HL-60/S4 (cell line): Measurements from ENCODE around the gene ICA1L.
"Not testable (repeated sequence)": the region's sequence is repeated elsewhere in the genome, so short reads cannot be mapped to it uniquely, and the experiment has no call there.

Experiments used
- in situ Hi-C: fragments of 300-500 bp; cut with MboI; formaldehyde crosslinking; loops from 2 replicates; pipeline ENCODE4 v1.14.3; 2022; ENCODE audit warnings: low sequenced_read_pairs

Gene ICA1L

DNA sequence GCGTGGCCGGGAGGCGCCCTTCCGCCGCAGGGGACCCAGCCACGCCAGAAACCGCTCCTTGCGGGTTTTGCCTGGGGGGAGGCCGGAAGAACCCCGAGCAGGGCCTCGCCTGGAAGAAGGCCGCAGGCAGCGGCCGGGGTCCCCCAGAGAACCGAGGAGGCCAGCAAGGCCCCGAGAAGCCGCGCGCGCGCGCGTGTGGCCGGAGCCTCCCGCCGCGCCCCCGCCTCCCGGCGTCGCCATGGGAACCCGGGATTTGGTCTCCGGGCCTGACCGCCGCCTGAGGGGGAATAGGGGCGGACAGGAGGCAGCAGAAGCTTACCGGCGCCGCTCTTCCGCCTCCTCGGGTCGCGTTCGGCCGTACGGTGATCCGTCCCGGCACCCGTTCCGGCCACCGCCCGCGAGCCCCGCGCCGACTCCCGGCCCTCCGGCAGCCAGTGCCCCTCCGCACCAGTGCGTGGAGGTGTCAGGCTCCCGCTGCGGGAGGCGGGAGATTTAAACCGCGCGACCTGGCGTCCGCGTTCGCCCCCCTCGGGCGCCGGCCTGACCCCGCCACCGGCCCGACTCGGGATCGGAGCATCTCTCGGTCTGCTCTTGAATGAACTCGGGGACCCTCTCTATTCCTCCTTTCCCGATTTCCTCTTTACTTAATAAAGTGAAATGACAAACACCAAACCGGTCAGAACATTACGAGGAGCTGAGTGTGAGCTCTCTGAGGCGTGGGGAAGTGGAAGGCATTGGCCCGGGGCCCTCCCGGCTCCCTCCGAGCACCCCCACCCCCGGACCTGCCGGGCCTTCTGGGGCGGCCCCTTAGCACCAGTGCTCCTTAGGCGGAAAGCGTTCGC, at the start of gene ICA1L:
TSS of gene ICA1L (minus strand) at position 467 of the 842 bp plus-strand sequence. CDS start 42,757 bp downstream, outside the sequence.
- in situ Hi-C loops, result no loop called here

DNA sequence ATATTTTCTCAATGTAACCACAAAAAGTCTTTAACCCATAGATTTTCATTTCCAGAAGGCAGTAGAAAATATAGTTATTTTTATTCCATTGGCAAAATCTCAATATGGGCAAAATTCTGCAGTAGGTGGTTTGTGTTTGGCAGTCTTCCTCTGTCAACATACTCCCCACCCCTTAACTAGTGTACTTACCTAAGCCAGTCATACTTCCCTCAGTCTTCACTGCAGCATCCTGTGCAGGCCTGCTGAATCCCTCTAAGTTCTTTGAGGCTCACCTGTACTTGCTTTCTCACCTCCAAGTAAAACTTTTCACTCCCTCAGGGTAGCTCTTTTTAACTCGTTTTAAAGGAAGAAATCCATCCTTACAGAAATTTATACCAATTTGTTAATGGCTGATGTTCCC, 47.3 kb upstream of the ICA1L start:
- in situ Hi-C loops, result no loop called here

DNA sequence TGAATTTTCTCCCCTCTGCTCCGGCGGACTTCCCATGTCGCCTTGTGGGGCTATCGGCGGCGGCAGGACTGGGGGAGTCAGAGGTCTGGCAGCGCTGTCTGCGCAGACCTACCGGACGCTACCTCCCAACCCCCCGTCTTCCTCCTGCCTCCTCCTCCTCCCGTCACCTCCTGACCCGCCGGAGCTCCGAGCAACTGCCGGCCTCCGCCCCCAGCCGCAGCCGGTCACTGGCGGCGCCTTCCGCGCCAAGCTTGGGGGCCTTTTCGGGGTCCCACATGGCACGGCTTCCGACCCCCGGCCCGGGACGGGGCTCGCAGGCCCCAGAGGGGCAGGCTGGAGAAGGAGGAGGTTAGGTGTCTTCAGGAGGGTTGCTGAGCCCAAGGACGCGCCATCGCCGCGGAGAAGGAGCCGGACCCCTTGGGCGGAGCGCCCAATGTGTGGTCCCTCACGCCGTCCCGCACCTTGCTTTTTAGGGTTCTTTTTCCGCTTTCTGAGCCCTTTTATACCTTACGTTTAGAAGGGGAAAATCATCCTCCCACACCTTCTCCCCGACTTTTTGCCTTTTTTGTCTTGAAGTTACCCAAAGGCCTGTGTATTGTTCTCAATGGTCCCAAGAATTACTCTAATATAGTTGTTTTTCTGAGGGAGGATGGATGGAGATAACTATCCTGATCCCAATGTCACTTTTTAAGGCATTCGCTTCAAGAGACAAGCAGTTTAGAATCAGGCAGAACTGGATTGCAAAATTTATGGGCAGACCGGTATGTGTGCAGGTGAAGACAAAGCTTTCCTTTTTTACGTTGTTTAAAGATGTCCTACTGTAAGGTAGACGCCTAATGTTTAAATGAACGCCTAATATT, 41.0 kb upstream of the ICA1L start:
- in situ Hi-C loops, result not testable (repeated sequence)

DNA sequence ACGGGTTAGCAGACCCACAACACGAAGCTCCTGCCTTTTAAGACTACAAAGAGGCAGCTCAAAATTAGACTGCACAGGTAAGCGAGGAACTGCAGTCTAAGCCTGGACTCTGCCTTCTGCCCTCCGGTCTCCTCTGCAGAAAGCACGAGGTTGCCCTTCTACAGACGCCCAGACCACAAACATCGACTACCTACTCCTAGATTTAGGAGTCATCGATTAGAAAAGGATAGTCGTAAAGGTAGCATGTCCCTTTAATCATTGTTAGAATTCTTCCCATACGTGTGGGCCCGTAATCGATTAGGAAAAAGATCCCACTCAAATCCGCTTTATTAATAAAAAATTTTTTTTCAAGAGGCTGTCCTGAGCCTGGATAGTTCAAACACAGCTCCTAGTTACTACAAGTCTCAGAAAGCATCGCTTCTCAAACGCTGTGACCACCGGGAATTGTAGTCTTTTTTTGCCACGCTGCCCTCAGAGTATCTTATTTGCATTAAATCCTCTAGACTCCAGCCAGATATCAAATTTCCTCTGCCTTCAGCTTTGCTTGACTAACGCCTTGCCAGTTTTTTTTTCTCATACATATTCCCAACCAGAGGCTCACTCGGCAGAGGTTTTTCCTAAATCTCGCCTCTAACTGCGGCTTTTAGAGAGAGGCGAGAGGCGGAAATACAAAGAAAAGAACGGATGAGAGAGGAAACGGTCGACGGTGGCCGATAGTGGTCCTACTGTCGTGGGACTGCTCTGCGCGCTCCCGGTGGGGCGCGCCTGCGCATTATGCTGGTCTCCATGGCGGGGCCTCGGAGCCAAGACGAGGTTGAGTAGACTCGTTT, 40.2 kb upstream of the ICA1L start, which contains the start of the genes CARF and WDR12:
TSS of gene CARF (plus strand) at position 764 of the 830 bp plus-strand sequence. CDS start 29,628 bp downstream, outside the sequence.
TSS of gene WDR12 (minus strand) at position 162 of the 830 bp plus-strand sequence. CDS start 197 bp downstream, outside the sequence.
- in situ Hi-C loops, result no loop called here

DNA sequence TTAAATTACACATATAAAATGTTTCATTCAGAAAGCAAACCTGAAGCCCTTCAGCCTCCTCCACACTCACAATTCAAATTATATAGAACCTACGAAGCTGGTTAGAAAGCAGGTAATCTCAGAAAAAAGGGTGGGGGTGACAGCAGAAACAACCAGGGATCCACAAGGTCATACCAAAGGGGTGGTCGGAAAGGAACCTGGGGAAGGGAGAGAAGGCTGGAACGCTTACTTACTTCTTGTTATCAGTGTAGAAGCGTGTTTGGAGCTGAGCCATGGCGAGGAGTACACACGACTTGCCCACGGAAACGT, 39.6 kb upstream of the ICA1L start:
- in situ Hi-C loops, result no loop called here

DNA sequence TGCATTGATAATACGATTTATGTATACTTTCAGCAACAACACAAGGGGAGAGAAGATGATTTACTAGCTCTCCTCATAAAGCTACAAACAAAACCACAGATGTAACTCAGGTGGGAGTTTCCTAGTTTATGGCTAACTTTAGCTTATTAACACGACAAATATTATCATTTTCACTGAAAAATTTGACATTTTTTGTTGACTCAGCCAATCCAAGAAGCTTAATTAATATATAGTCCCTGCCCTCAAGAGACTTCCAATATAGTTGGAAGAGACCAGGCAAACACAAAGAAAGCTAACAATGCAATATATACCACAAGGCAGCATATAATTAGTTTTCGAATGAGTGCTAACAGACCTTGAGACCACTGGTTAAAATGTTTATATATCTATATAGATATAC, 39.1 kb upstream of the ICA1L start:
- in situ Hi-C loops, result no loop called here

DNA sequence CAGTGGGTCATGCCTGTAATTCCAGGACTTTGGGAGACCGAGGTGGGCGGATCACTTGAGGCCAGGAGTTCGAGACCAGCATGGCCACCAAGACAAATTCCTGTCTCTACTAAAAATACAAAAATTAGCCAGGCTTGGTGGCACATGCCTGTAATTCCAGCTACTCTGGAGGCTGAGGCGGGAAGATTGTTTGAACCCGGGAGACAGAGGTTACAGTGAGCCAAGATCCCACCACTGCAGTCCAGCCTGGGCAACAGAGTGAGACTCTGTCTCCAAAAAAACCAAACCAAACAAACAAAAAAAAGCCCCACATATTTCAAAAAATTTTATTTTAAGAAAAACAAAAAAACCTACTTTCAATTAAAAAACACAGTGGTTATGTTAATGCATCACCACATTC, 38.7 kb upstream of the ICA1L start:
- in situ Hi-C loops, result not testable (repeated sequence)

DNA sequence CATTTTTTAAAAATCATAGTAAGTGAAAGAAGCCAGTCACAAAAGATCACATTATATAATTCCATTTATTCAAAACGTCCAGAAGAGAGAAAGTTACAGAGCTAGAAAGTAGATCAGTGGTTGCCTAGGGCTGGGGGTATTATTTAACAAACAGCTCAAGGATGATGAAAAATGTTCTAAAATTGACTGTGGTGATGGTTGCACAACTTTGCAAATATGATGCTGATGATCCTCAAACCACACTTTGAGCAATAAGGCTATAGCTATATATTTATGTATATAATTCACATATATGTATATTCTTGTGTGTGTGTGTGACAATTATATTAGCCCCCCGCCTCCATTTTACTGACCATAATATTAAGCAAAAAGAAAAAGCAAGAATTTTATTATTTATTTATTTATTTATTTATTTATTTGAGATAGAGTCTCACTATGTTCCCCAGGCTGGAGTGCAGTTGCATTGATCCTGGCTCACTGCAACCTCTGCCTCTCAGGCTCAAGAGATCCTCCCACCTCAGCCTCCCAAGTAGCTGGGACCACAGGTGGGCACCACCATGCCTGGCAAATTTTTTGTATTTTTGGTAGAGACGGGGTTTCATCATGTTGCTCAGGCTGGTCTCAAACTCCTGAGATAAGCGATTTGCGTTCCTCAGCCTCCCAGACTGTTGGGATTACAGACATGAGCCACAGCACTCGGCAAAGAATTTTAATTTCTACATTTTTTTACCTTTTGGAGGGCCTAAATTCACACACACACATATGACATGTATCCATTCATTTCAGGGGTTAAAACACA, 38.0 kb upstream of the ICA1L start:
- in situ Hi-C loops, result no loop called here

DNA sequence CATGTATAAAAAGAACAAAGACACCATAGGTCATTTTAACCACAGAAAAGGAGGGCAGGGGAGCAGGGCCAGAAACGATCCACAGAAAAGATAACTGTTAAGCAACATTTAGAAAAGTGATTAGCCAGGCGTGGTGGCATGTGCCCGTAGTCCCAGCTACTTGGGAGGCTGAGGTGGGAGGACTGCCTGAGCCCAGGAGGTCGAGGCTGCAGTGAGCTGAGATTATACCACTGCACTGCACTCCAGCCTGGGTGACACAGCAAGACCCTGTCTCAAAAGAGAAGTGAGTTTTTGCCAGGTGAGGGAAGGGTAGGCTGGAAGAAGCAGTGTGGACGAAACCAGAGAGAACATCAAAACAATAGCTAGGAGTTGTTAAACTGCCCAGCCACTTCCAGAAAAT, 36.6 kb upstream of the ICA1L start:
- in situ Hi-C loops, result no loop called here

DNA sequence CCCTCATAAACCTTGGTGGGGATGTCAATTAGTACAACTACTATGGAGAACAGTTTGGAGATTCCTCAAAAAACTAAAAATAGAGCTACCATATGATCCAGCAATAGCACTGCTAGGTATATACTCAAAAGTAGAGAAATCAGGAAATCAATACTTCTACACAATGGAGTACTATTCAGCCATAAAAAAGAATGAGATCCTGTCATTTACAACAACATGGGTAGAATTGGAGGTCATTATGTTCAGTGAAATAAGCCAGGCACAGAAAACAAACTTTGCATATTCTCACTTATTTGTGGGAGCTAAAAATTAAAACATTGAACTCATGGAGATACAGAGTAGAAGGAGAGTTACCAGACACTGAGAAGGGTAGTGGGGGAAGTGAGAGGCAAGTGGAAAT, 33.9 kb upstream of the ICA1L start:
- in situ Hi-C loops, result not testable (repeated sequence)

DNA sequence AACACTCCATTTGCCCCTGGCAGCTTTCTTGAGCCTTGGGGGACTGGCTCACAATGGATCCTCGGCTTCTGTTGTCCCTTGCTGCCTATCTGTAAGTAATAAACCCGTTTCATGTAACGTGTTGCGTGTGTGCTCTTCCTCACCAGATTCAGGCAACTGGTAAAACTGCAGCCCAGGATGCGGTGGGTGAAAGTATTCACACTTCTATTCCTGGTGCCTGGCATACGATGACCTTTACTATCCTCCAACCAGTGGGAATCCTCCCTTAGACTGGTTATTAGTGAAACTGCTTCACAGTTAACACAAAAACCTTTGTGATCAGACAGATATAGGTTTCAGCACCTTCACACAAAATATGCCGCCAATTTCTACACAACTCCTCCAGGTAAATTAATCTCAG, 13.6 kb upstream of the ICA1L start:
- in situ Hi-C loops, result no loop called here

DNA sequence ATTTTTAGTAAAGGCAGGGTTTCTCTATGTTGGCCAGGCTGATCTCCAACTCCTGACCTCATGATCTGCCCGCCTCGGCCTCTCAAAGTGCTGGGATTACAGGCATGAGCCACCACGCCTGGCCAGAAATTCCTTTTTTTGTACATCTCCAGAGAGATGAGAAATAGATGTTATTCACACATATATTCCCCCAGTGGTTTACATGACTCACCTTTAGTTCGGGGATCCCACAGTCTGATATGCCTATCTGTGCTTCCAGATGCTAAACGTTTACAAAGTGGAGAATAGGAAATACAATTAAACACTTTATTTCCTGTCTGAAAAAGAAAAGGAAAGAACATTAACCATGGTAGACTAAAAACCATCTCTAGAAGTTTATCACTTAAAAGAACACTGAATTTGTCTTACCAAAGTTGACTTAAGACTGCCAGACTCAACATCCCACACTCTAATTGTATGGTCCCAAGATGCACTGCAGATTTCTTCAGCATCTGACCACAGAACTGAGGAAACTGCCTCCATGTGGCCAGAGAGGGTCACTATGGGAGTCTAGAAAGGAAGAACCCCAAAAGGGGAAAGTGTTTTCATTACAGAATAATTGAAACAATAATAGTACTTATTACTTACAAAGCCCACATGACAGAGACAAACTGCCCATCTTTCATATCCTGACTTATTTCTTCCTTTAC, 12.6 kb upstream of the ICA1L start:
- in situ Hi-C loops, result no loop called here

DNA sequence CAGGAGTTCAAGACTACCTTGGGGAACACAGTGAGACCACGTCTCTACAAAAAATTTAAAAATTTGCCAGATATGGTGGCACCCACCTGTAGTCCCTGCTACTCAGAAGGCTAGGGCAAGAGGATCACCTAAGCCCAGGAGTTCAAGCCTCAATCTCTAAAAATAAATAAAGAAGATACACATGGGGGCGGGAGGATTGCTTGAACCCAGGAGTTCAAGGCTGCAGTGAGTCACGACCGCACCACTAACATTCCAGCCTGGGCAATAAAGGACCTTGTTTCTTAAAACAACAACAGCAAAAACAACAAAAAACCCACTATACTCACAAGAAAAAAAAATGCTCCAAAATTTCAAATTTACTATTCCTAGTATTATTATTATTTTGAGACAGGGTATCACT, 10.0 kb upstream of the ICA1L start:
- in situ Hi-C loops, result no loop called here

DNA sequence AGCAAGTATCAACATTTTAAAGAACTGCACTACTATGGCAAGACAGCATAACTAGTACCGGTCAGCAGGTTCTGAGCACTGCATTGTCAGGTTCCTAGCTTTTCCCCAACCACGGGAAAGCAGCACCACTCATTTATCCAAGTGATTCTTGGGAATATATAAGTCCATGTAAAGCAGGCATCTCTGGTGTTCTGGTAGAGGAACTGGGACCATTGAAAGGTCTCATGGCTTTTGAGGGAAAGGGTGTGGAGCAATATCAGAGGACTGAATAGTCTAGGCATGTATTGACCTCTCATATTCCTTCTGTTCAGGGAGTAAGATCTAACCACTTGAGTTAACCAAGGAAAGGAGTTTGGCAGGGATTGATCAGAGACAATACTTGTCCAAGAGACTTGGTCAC, 6.1 kb upstream of the ICA1L start:
- in situ Hi-C loops, result no loop called here

DNA sequence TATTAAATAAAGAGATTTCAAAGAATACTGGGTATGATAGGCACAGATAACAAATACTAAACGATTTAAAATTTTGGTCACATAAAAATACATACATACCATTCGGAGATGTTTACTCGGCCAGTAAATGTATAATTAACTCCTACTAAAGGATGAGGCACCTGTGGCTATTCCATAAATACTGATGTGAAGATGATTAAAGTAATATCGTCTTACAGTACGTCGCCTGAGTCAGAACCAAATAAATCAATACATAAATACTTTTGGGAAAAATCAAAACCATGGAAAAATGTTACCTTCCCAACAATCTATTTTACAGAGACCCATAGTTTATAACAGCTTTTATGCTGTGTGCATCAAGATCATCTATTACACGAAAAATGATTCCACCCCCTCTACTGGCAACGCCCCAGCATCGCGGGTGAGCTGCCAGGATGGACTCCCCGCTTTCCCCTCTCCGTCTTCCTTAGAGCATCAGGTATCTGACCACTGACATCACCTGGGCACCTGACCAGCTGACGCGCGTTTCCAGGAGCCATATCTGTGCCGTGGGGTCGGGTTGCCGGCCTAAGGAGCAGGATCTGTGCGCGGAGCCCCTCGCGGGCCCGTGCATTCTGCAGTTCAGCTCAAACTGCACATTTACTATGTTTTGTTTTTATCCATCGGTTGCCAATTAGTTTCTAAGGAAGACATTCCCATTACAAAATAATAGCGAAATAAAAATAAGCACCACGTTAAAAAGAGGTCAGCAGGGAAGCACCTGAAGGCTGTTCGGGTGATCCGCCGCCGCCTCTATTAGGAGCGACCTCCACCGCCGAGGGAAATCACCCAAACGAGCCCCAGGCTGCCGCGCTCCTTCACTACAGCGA, 901 bp downstream of the ICA1L start:
- in situ Hi-C loops, result no loop called here

DNA sequence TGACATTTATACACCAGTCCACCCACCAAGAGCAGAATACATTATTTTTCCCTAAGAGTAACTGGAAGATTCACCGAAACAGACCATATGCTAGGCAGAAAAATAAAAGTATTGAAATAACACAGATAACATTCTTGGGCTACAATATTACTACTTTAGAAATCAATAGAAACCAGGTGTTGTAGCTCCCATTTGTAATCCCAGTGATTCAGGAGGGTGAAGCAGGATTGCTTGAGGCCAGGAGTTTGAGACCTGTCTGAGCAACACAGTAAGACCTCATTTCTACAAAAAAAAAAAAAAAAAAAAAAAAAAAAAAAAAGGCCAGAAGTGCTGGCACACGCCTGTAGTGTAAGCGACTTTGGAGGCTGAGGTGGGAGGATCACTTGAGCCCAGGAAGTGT, 9.6 kb downstream of the ICA1L start:
- in situ Hi-C loops, result no loop called here

DNA sequence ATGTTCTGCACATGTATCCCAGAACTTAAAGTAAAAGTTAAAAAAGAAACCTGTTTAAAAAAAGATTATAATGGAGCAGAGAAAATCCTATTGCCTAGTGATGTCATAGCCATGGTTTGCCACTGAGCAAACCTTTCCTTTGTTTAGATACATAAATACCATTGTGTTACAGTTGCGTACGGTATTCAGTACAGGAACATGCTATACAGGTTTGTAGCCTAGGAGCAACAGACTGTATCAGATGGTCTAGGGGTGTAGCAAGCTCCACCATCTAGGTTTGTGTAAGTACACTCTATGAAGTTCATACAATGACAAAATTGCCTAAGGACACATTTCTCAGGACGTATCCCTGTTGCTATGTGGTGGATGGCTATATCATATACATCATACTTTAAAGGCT, 13.0 kb downstream of the ICA1L start:
- in situ Hi-C loops, result no loop called here

DNA sequence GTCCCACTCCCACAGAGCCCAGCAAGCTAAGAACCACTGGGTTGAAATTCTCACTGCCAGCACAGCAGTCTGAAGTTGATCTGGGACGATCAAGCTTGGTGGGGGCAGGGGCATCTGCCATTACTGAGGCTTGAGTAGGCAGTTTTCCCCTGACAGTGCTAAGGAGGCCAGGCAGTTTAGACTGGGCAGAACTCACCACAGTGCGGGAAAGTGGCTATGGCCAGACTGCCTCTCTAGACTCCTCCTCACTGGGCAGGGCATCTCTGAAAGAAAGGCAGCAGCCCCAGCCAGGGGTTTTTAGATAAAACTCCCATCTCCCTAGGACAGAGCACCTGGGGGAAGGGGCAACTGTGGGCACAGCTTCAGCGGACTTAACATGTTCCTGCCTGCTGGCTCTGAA, 22.2 kb downstream of the ICA1L start:
- in situ Hi-C loops, result loop anchor here (25.0 kb wide), 1 partner anchor 613 kb away; no protein-coding TSS in a partner anchor

DNA sequence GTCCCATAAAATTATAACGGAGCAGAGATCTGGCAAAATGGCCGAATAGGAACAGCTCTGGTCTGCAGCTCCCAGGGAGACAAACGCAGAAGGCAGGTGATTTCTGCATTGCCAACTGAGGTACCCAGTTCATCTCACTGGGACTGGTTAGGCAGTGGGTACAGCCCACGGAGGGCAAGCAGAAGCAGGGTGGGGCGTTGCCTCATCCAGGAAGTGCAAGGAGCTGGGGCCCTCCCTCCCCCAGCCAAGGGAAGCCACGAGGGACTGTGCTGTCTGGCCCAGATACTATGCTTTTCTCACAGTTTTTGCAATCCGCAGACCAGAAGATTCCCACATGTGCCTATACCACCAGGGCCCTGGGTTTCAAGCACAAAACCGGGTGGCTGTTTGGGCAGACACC, 22.8 kb downstream of the ICA1L start:
- in situ Hi-C loops, result loop anchor here (25.0 kb wide), 1 partner anchor 613 kb away; no protein-coding TSS in a partner anchor
